ENCODE results near the gene HPDL. TPM values are rescaled to one million over a fixed set of nuclear protein-coding genes. Genes with fewer than 3 reads are reported as not detected.

Gene HPDL
- total RNA-seq: 0.50 and 0.73 TPM in 2 replicates

GRCh38 chr1:45326627-45327623, at the start of gene HPDL:
TSS of gene HPDL (plus strand) at chr1:45326895. CDS start at chr1:45327149, 254 bp downstream.

GRCh38 chr1:45339789-45340558, 13.3 kb downstream of the HPDL start, which contains the start of the genes MUTYH and TOE1:
TSS of gene MUTYH (minus strand) at chr1:45340440. CDS start at chr1:45334505, 5,935 bp downstream.
TSS of gene TOE1 (plus strand) at chr1:45340170. CDS start at chr1:45340253, 83 bp downstream.

Other genes starting within 250 kb of the HPDL start
- 1.3 and 2.8 TPM in 2 replicates for gene ZSWIM5, start 120.3 kb upstream of the HPDL start, total RNA-seq
- gene TOE1, start 13.3 kb downstream of the HPDL start, total RNA-seq: 9.4 and 14.8 TPM in 2 replicates
- 16.7 and 22.3 TPM in 2 replicates for gene MUTYH, start 13.5 kb downstream of the HPDL start, total RNA-seq
- 2.3 and 2.5 TPM in 2 replicates for gene TESK2, start 164.3 kb downstream of the HPDL start, total RNA-seq
- 0.50 and 0.73 TPM in 2 replicates for gene CCDC163, start 173.2 kb downstream of the HPDL start, total RNA-seq
- gene MMACHC, start 173.4 kb downstream of the HPDL start, total RNA-seq: 1.6 and 2.8 TPM in 2 replicates
- 436 and 653 TPM in 2 replicates for gene PRDX1, start 195.0 kb downstream of the HPDL start, total RNA-seq
- 102 and 133 TPM in 2 replicates for gene AKR1A1, start 223.9 kb downstream of the HPDL start, total RNA-seq

Data from smooth muscle cell of trachea (primary cell).